Activated naive CD4-positive, alpha-beta T cell treated with anti-CD3 and anti-CD28 coated beads for 36 hours (primary cell): ENCODE data around the gene SEMA3A. TPM values are rescaled to one million over a fixed set of nuclear protein-coding genes. Genes with fewer than 3 reads are reported as not detected.
A peak's percentile ranks its signal among the peaks of the same experiment; 100 is the strongest.

Source experiments
- CTCF ChIA-PET: fragments of 350-600 bp; sonication (Branson Sonifier 250); formaldehyde crosslinking; loops from one replicate; lab custom pipeline; 2021; ENCODE audit warnings: antibody characterized with exemption; lab: Charles Lee
- DNase-seq: peaks from one replicate; pipeline ENCODE4 v3.0.0-alpha.2; 2020
- H3K27ac Mint-ChIP-seq: one replicate; pipeline ENCODE4 v1.8.0; 2021; ENCODE audit warnings: mild to moderate bottlenecking, mixed read lengths
- H3K27me3 Mint-ChIP-seq: one replicate; pipeline ENCODE4 v1.8.0; 2021; ENCODE audit warnings: low read depth, mixed read lengths
- H3K36me3 Mint-ChIP-seq: one replicate; pipeline ENCODE4 v1.8.0; 2021; ENCODE audit warnings: low read depth, mixed read lengths
- H3K4me1 Mint-ChIP-seq: one replicate; pipeline ENCODE4 v1.8.0; 2021; ENCODE audit warnings: low read depth, mixed read lengths
- H3K4me3 Mint-ChIP-seq: one replicate; pipeline ENCODE4 v1.8.0; 2021; ENCODE audit warnings: mild to moderate bottlenecking, moderate library complexity, mixed read lengths
- H3K9me3 Mint-ChIP-seq: one replicate; pipeline ENCODE4 v1.8.0; 2021; ENCODE audit warnings: mixed read lengths
- intact Hi-C: fragments of 100-400 bp; cut with micrococcal nuclease; formaldehyde crosslinking; loops from one replicate; pipeline ENCODE4 v1.15.1; 2023
- total RNA-seq, 2 experiments: library from RNA; stranded (reverse); gene quantifications; one replicate each; pipeline ENCODE4 v1.2.3, GENCODE V29; 2021

The SEMA3A gene
- total RNA-seq, 2 experiments from 2014 or later, result 2.7 to 3.0 TPM

GRCh38 chr7:84040355-84040754 lies 154.2 kb downstream of the SEMA3A start:
- no peak for DNase-seq
- Mint-ChIP-seq H3K27me3 (no peaks in the 10 kb centered on the region), H3K4me3 (no peak overlapping the region), H3K27ac (no peak overlapping the region), H3K4me1 (peaks cover 1% of the 10 kb centered on the region), H3K9me3 (no peaks in the 10 kb centered on the region), H3K36me3 (no peaks in the 10 kb centered on the region)
- intact Hi-C loops, result no loop called here
- CTCF ChIA-PET, result interaction anchor here (0.6 kb wide), 1 partner anchor 1175 kb away, joined by 4 read pairs; no protein-coding TSS in a partner anchor

GRCh38 chr7:84039432-84039831 lies 155.2 kb downstream of the SEMA3A start:
- peaks cover 1% of the 10 kb centered on the region for H3K4me1 Mint-ChIP-seq
- CTCF ChIA-PET, result interaction anchor here (0.6 kb wide), 1 partner anchor 1176 kb away, joined by 4 read pairs; no protein-coding TSS in a partner anchor
- intact Hi-C loops, result no loop called here
- no peak for DNase-seq
- no peaks in the 10 kb centered on the region for H3K9me3 Mint-ChIP-seq
- no peak overlapping the region for H3K4me3 Mint-ChIP-seq
- H3K27me3 Mint-ChIP-seq, result no peaks in the 10 kb centered on the region
- H3K27ac Mint-ChIP-seq, result no peak overlapping the region
- H3K36me3 Mint-ChIP-seq, result no peaks in the 10 kb centered on the region

- H3K4me1 Mint-ChIP-seq, result no peaks in the 10 kb centered on the region
- no peaks in the 10 kb centered on the region for H3K36me3 Mint-ChIP-seq
- intact Hi-C loops, result no loop called here
- H3K4me3 Mint-ChIP-seq, result no peak overlapping the region
- no peak for DNase-seq
- no peak overlapping the region for H3K27ac Mint-ChIP-seq
- H3K27me3 Mint-ChIP-seq, result no peaks in the 10 kb centered on the region
- H3K9me3 Mint-ChIP-seq, result no peaks in the 10 kb centered on the region
- CTCF ChIA-PET, result no interaction called here
Measured at GRCh38 chr7:84027678-84028077, 166.9 kb downstream of the SEMA3A start.

- no peak overlapping the region for H3K27ac Mint-ChIP-seq
- no peaks in the 10 kb centered on the region for H3K4me1 Mint-ChIP-seq
- CTCF ChIA-PET, result no interaction called here
- H3K4me3 Mint-ChIP-seq, result no peak overlapping the region
- H3K27me3 Mint-ChIP-seq, result no peaks in the 10 kb centered on the region
- intact Hi-C loops, result no loop called here
- no peaks in the 10 kb centered on the region for H3K9me3 Mint-ChIP-seq
- DNase-seq, result no peak
- H3K36me3 Mint-ChIP-seq, result no peaks in the 10 kb centered on the region
Measured at GRCh38 chr7:84025332-84025927, 169.2 kb downstream of the SEMA3A start.

- no peaks in the 10 kb centered on the region for H3K4me1 Mint-ChIP-seq
- H3K27me3 Mint-ChIP-seq, result no peaks in the 10 kb centered on the region
- no peak overlapping the region for H3K27ac Mint-ChIP-seq
- no peaks in the 10 kb centered on the region for H3K36me3 Mint-ChIP-seq
- intact Hi-C loops, result no loop called here
- H3K4me3 Mint-ChIP-seq, result no peak overlapping the region
- no peak for DNase-seq
- CTCF ChIA-PET, result no interaction called here
- H3K9me3 Mint-ChIP-seq, result no peaks in the 10 kb centered on the region
Measured at GRCh38 chr7:84022684-84023308, 171.8 kb downstream of the SEMA3A start.

- no peaks in the 10 kb centered on the region for H3K4me1 Mint-ChIP-seq
- intact Hi-C loops, result no loop called here
- no peaks in the 10 kb centered on the region for H3K27me3 Mint-ChIP-seq
- no peak overlapping the region for H3K27ac Mint-ChIP-seq
- DNase-seq, result no peak
- no peaks in the 10 kb centered on the region for H3K36me3 Mint-ChIP-seq
- no peak overlapping the region for H3K4me3 Mint-ChIP-seq
- CTCF ChIA-PET, result no interaction called here
- H3K9me3 Mint-ChIP-seq, result no peaks in the 10 kb centered on the region
Measured at GRCh38 chr7:84022009-84022408, 172.6 kb downstream of the SEMA3A start.

- H3K27ac Mint-ChIP-seq, result no peak overlapping the region
- no peak overlapping the region for H3K4me3 Mint-ChIP-seq
- H3K9me3 Mint-ChIP-seq, result no peaks in the 10 kb centered on the region
- intact Hi-C loops, result no loop called here
- no peaks in the 10 kb centered on the region for H3K4me1 Mint-ChIP-seq
- CTCF ChIA-PET, result no interaction called here
- no peaks in the 10 kb centered on the region for H3K36me3 Mint-ChIP-seq
- no peak for DNase-seq
- no peaks in the 10 kb centered on the region for H3K27me3 Mint-ChIP-seq
Measured at GRCh38 chr7:84021292-84021908, 173.2 kb downstream of the SEMA3A start.

- H3K27ac Mint-ChIP-seq, result no peak overlapping the region
- no peaks in the 10 kb centered on the region for H3K27me3 Mint-ChIP-seq
- H3K4me3 Mint-ChIP-seq, result no peak overlapping the region
- peaks cover 2% of the 10 kb centered on the region for H3K4me1 Mint-ChIP-seq
- H3K9me3 Mint-ChIP-seq, result no peaks in the 10 kb centered on the region
- CTCF ChIA-PET, result no interaction called here
- intact Hi-C loops, result no loop called here
- no peak for DNase-seq
- H3K36me3 Mint-ChIP-seq, result no peaks in the 10 kb centered on the region
Measured at GRCh38 chr7:84017651-84018050, 176.9 kb downstream of the SEMA3A start.

- DNase-seq, result peak; percentile 9
- peaks cover 2% of the 10 kb centered on the region for H3K4me1 Mint-ChIP-seq
- CTCF ChIA-PET, result interaction anchor here (0.6 kb wide), 1 partner anchor 199 kb away, joined by 3 read pairs; no protein-coding TSS in a partner anchor
- no peaks in the 10 kb centered on the region for H3K9me3 Mint-ChIP-seq
- no peak overlapping the region for H3K27ac Mint-ChIP-seq
- no peak overlapping the region for H3K4me3 Mint-ChIP-seq
- intact Hi-C loops, result no loop called here
- H3K36me3 Mint-ChIP-seq, result no peaks in the 10 kb centered on the region
- H3K27me3 Mint-ChIP-seq, result no peaks in the 10 kb centered on the region
Measured at GRCh38 chr7:84013616-84014240, 180.9 kb downstream of the SEMA3A start.

- Mint-ChIP-seq H3K9me3 (no peaks in the 10 kb centered on the region), H3K27me3 (no peaks in the 10 kb centered on the region), H3K4me3 (no peak overlapping the region), H3K4me1 (peaks cover 2% of the 10 kb centered on the region), H3K27ac (no peak overlapping the region), H3K36me3 (no peaks in the 10 kb centered on the region)
- intact Hi-C loops, result no loop called here
- CTCF ChIA-PET, result no interaction called here
- no peak for DNase-seq
Measured at GRCh38 chr7:84009782-84010181, 184.8 kb downstream of the SEMA3A start.

- no peak for DNase-seq
- Mint-ChIP-seq H3K36me3 (no peaks in the 10 kb centered on the region), H3K4me3 (no peak overlapping the region), H3K9me3 (no peaks in the 10 kb centered on the region), H3K27ac (no peak overlapping the region), H3K4me1 (peaks cover 2% of the 10 kb centered on the region), H3K27me3 (no peaks in the 10 kb centered on the region)
- CTCF ChIA-PET, result no interaction called here
- intact Hi-C loops, result no loop called here
Measured at GRCh38 chr7:84009051-84009450, 185.5 kb downstream of the SEMA3A start.

- H3K27me3 Mint-ChIP-seq, result no peaks in the 10 kb centered on the region
- no peaks in the 10 kb centered on the region for H3K4me1 Mint-ChIP-seq
- H3K27ac Mint-ChIP-seq, result no peak overlapping the region
- no peaks in the 10 kb centered on the region for H3K9me3 Mint-ChIP-seq
- intact Hi-C loops, result no loop called here
- CTCF ChIA-PET, result no interaction called here
- H3K36me3 Mint-ChIP-seq, result no peaks in the 10 kb centered on the region
- H3K4me3 Mint-ChIP-seq, result no peak overlapping the region
- no peak for DNase-seq
Measured at GRCh38 chr7:84003191-84003590, 191.4 kb downstream of the SEMA3A start.
